Left ventricle myocardium inferior (tissue), 1 donor: ENCODE measurements around the gene RETREG3. TPM values are rescaled to one million over a fixed set of nuclear protein-coding genes. Genes with fewer than 3 reads are reported as not detected.

Experiments used
- DNase-seq: peaks from one replicate; pipeline ENCODE4 v3.0.0-alpha.2; 2020
- H3K27ac ChIP-seq: fragments of 200-600 bp; replicated peaks from 2 replicates; pipeline ENCODE4 v1.8.0; 2021
- H3K27me3 ChIP-seq: fragments of 200-600 bp; 2 replicates; pipeline ENCODE4 v1.8.0; 2021; ENCODE audit warnings: low read depth
- H3K36me3 ChIP-seq: fragments of 200-600 bp; 2 replicates; pipeline ENCODE4 v1.8.0; 2021
- H3K4me1 ChIP-seq: fragments of 200-600 bp; 2 replicates; pipeline ENCODE4 v1.8.0; 2021
- H3K4me3 ChIP-seq: fragments of 200-600 bp; 2 replicates; pipeline ENCODE4 v1.8.0; 2021; ENCODE audit warnings: mild to moderate bottlenecking, moderate library complexity
- H3K9me3 ChIP-seq: fragments of 200-600 bp; replicated peaks from 2 replicates; pipeline ENCODE4 v1.8.0; 2021
- intact Hi-C: fragments of 100-400 bp; cut with micrococcal nuclease; formaldehyde crosslinking; loops from one replicate; pipeline ENCODE4 v1.11.0; 2022
- total RNA-seq: library from RNA; stranded (reverse); fragmentation: NEBNext Ultra II Directional; extraction: Animal tissue kit (Norgen Biotek cat#: 25700); gene quantifications from one replicate; pipeline ENCODE4 v1.2.1, GENCODE V29; 2021
- TF ChIP-seq, protein P1 (sequence below): fragments of 200-600 bp; IDR thresholded peaks from 2 replicates; pipeline ENCODE4 v1.8.0; 2021; ENCODE audit warnings: antibody characterized with exemption, mild to moderate bottlenecking, borderline replicate concordance
- donor health status: DM: no; HTN: yes; CAD: no; lungs with severe emphysema.

RETREG3 gene
- total RNA-seq, 1 donor from 2014 or later, result 17.6 TPM

DNA sequence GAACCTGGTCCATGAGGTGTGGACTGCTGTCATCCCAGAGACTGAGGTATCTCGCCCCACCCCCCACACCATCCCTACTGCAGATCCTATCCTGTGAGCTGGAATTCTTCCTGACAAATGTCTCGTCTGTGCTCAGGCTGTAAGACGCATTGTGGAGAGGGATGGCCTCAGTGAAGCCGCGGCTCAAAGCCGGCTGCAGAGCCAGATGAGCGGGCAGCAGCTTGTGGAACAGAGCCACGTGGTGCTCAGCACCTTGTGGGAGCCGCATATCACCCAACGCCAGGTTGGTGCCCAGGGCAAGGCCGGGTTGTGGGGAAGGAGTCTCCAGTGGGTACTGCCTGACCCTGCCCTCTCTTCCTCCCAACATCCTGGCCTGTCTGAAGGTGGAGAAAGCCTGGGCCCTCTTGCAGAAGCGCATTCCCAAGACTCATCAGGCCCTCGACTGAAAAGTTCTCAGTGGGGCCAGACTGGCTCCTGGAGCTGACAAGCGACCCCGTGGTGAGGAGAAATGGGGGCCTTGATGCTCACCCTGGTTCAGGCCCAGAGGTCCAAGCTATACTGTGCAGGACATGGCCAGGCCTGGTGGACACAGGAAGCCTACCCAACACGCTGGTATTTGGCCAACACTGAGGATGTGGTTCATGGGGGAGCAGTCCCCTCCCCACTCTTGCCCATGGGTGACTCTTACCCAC lies 43.5 kb downstream of the RETREG3 start:
- DNase-seq, result no peak
- Histone ChIP-seq H3K27ac (peak overlapping the region; percentile 100), H3K36me3 (peaks cover 46% of the 10 kb centered on the region), H3K4me3 (no peak overlapping the region), H3K27me3 (no peaks in the 10 kb centered on the region), H3K9me3 (no peaks in the 10 kb centered on the region), H3K4me1 (peaks cover 75% of the 10 kb centered on the region)
- intact Hi-C loops, result no loop called here
- TF ChIP-seq, protein P1, sequence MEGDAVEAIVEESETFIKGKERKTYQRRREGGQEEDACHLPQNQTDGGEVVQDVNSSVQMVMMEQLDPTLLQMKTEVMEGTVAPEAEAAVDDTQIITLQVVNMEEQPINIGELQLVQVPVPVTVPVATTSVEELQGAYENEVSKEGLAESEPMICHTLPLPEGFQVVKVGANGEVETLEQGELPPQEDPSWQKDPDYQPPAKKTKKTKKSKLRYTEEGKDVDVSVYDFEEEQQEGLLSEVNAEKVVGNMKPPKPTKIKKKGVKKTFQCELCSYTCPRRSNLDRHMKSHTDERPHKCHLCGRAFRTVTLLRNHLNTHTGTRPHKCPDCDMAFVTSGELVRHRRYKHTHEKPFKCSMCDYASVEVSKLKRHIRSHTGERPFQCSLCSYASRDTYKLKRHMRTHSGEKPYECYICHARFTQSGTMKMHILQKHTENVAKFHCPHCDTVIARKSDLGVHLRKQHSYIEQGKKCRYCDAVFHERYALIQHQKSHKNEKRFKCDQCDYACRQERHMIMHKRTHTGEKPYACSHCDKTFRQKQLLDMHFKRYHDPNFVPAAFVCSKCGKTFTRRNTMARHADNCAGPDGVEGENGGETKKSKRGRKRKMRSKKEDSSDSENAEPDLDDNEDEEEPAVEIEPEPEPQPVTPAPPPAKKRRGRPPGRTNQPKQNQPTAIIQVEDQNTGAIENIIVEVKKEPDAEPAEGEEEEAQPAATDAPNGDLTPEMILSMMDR, result no peak

DNA sequence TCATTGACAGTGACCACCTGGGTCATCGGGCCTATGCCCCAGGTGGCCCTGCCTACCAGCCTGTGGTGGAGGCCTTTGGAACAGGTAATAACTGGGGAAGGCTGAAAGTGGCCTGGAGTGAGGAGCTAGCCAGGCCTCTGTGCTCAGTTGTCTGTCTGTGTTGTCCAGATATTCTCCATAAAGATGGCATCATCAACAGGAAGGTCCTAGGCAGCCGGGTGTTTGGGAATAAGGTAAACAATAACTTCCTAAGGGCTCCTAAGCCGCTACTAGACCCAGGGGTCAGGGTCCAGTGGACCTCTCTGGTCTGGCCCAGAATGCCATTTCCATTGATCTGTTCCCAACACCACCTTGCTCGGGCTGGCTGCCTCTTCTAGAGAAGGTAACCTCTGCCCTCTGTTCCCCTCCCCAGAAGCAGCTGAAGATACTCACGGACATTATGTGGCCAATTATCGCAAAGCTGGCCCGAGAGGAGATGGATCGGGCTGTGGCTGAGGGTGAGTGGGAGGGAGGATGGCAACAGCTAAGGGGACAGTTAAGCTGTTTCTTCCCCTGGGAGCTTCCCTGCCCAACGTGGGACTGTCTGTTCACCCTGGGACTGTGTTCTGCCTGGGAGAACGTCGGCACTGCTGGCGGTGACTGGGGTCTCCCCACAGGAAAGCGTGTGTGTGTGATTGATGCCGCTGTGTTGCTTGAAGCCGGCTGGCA lies 44.2 kb downstream of the RETREG3 start:
- Histone ChIP-seq H3K9me3 (no peaks in the 10 kb centered on the region), H3K4me1 (peaks cover 75% of the 10 kb centered on the region), H3K27ac (no peak overlapping the region), H3K27me3 (no peaks in the 10 kb centered on the region), H3K36me3 (peaks cover 39% of the 10 kb centered on the region), H3K4me3 (no peak overlapping the region)
- TF ChIP-seq, protein P1, result no peak
- intact Hi-C loops, result no loop called here
- no peak for DNase-seq

DNA sequence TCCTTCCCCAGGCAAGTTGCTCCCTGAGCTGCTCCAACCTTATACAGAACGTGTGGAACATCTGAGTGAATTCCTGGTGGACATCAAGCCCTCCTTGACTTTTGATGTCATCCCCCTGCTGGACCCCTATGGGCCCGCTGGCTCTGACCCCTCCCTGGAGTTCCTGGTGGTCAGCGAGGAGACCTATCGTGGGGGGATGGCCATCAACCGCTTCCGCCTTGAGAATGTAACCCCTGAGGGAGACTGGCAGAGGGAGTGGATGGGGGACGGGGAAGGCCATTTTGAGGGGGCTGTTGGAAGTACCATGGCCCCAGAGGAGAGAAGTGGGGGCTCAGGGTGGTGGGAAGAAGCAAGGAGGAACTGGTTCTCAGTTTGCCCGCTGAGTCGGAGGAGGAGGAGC lies 45.2 kb downstream of the RETREG3 start:
- Histone ChIP-seq H3K27ac (no peak overlapping the region), H3K9me3 (no peaks in the 10 kb centered on the region), H3K4me3 (peak overlapping the region; percentile 96), H3K27me3 (no peaks in the 10 kb centered on the region), H3K36me3 (peaks cover 28% of the 10 kb centered on the region), H3K4me1 (peaks cover 70% of the 10 kb centered on the region)
- TF ChIP-seq, protein P1, result no peak
- intact Hi-C loops, result no loop called here
- no peak for DNase-seq

DNA sequence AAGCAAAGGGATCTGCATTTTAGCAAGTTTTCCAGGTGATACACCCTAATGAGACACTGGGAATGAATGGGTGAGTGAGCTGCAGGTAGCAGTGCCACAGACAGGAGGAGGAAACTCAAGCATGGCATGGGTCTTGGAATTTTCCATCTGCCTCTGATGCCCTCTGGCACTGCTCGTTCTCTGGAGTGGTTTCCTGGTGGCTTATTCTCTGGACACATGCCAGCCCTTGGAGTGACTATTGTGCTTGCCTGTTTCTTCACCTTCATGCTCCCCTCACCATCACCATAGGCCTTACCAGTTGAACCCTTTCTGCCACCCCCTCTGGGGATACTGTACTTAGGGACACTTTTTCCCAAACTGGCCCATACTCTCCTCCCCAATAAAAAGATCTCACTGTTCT lies 45.6 kb downstream of the RETREG3 start:
- DNase-seq, result no peak
- Histone ChIP-seq H3K9me3 (no peaks in the 10 kb centered on the region), H3K27ac (no peak overlapping the region), H3K27me3 (no peaks in the 10 kb centered on the region), H3K36me3 (peaks cover 24% of the 10 kb centered on the region), H3K4me3 (peak overlapping the region; percentile 96), H3K4me1 (peaks cover 66% of the 10 kb centered on the region)
- TF ChIP-seq, protein P1, result no peak
- intact Hi-C loops, result no loop called here

DNA sequence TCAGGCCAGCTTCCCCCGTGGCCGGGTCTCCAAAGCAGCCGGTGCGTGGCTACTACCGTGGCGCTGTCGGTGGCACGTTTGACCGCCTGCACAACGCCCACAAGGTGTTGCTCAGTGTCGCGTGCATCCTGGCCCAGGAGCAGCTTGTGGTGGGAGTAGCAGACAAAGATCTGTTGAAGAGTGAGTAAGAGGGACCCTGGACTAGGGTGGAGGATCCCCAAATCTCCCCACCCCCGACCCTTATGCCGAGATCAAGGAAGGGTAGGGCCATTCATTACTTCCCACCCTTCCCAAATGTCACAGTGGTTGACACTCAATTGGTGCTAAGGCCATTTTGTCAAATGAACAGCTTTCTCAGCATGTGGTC lies 46.0 kb downstream of the RETREG3 start:
- Histone ChIP-seq H3K27ac (peak overlapping the region; percentile 91), H3K36me3 (peaks cover 21% of the 10 kb centered on the region), H3K27me3 (no peaks in the 10 kb centered on the region), H3K4me1 (peaks cover 62% of the 10 kb centered on the region), H3K4me3 (peak overlapping the region; percentile 96), H3K9me3 (no peaks in the 10 kb centered on the region)
- intact Hi-C loops, result no loop called here
- TF ChIP-seq, protein P1, result no peak
- no peak for DNase-seq
